Stimulated activated CD4-positive, alpha-beta T cell treated with anti-CD3 and anti-CD28 coated beads, TNF-alpha, amount 100 ng/mL, for 24 hours (primary cell): ENCODE data around the gene TEX9.

ENCODE experiments used
- DNase-seq, 3 experiments: peaks; one replicate each; pipeline ENCODE4 v3.0.0-alpha.2; 2020; ENCODE audit warnings: low read depth in 3 of 3

The TEX9 gene

GRCh38 chr15:56445746-56446145, 80.5 kb downstream of the TEX9 start:
- no peak for DNase-seq

- DNase-seq: no peak
Observed at GRCh38 chr15:56454836-56455235, 89.6 kb downstream of the TEX9 start.

DNA sequence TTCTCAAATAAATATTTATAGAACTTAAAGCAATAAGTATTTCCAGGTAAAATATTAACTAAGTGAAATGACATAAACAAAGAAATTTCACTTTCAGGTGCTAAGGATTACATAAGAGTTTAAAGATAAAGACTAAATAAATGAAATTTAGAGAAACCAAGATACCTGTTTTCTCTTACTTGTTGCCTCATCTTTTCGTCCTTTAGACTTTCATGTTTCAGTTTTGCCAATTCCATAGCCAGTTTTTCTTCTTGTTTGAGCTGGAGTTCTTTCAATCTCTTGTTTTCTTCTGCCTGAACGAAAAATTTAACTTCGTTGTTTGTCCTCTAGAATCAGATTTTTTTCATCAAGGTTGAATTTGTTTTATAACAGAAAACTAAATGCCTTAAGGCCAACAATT, 91.0 kb downstream of the TEX9 start:
- DNase-seq: no peak

GRCh38 chr15:56459096-56459495, 93.9 kb downstream of the TEX9 start:
- DNase-seq: no peak

DNA sequence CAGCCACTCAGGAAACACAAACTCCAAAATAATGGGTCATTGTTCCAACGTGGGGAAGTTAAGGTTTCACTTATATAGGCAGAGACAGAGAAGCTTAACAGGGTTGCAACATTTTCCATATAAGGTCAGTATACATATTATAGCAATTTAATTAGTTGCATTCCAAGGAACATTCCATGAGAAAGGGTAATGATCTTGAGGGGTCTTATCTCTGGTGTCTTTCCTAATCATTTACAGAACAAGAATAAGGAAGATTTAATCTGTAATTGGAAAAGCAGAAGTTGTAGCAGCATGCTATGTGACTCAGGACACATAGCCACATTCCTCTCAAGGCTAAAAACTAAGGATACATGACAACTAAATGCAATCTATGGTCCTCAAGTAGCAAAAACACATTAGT, 94.8 kb downstream of the TEX9 start:
- DNase-seq: no peak

GRCh38 chr15:56460947-56461346, 95.7 kb downstream of the TEX9 start:
- DNase-seq: no peak

GRCh38 chr15:56464893-56465520, 99.8 kb downstream of the TEX9 start, which contains the start of gene MNS1:
Gene MNS1, minus strand, starts transcription at chr15:56465137. Its CDS starts 165 bp downstream, at chr15:56464972.
- peak; percentile 27 to 77 (median 43) for DNase-seq

- no peak for DNase-seq
Observed at GRCh38 chr15:56467616-56468015, 102.4 kb downstream of the TEX9 start.

GRCh38 chr15:56468401-56468800, 103.2 kb downstream of the TEX9 start:
- no peak for DNase-seq

- DNase-seq: no peak
Observed at GRCh38 chr15:56469483-56469882, 104.3 kb downstream of the TEX9 start.

GRCh38 chr15:56471440-56472069, 106.3 kb downstream of the TEX9 start:
- DNase-seq: no peak

GRCh38 chr15:56472278-56472677, 107.1 kb downstream of the TEX9 start:
- DNase-seq: no peak

GRCh38 chr15:56473017-56473416, 107.8 kb downstream of the TEX9 start:
- DNase-seq: no peak

GRCh38 chr15:56475351-56475750, 110.1 kb downstream of the TEX9 start:
- DNase-seq: no peak
